ENCODE results near the gene TUT4.

GRCh38 chr1:52506920-52507546 lies 45.9 kb downstream of the TUT4 start:
- TF ChIP-seq CTCF (IDR thresholded peaks at IDR 0.05; ENCODE audit: poor library complexity, severe bottlenecking) (no peak), EZH2 (IDR thresholded peaks at IDR 0.05; ENCODE audit: borderline replicate concordance, insufficient read depth, low read length, poor library complexity, severe bottlenecking) (no peak), POLR2AphosphoS5 (IDR thresholded peaks at IDR 0.05) (no peak), MXI1 (conservative IDR thresholded peaks at IDR 0.05; ENCODE audit: poor library complexity, severe bottlenecking) (no peak)
